ENCODE results near the gene DIP2B. TPM values are rescaled to one million over a fixed set of nuclear protein-coding genes. Genes with fewer than 3 reads are reported as not detected.

The DIP2B gene
- total RNA-seq, 1 donor from 2014 or later: 40.8 TPM

DNA sequence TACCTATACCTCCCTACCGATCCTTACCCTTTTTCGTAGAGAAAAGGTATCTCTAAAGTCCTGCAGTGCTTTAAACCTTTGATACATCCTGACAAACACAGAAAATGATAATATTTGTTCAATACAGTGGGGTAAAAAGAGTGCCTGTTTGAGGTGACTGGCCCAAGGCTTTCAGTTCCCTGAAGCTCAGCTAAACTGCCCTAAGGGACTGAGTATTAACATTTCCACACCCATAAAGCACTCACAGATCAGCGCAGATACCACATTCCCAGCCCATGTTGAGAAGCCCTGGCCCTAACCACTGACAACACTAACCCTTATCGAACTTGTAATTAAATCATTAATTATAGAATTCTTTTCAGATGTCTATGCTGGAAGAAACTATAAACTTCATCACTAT lies 108.7 kb downstream of the DIP2B start:
- DNase-seq: no peak

DNA sequence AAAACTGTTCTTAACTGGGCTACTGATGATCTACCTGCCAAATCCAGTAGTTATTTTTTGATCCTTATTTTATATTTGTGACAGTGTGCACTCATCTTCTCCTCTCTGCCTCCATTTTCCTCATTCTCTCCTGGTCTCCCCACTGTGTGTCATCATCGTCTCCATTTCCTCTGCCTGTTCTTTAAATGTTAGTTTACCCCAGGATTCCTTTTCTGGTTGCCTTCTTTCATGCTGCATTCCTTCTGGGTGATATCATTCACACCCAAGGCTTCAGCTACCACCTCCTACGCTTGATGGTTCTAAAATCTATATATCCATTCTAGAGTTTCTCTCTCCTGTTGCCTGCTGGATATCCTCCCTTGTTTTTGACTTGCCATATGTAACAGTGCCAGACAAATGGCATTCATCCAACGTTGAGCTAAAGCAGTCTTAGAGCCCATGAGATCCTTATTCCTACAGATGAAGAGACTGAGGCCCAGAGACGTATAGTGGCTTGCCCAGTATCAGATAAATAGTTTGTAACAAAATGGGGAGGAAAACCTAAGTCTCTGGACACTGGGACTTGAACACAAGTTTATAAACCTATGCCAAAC lies 109.5 kb downstream of the DIP2B start:
- DNase-seq: no peak

DNA sequence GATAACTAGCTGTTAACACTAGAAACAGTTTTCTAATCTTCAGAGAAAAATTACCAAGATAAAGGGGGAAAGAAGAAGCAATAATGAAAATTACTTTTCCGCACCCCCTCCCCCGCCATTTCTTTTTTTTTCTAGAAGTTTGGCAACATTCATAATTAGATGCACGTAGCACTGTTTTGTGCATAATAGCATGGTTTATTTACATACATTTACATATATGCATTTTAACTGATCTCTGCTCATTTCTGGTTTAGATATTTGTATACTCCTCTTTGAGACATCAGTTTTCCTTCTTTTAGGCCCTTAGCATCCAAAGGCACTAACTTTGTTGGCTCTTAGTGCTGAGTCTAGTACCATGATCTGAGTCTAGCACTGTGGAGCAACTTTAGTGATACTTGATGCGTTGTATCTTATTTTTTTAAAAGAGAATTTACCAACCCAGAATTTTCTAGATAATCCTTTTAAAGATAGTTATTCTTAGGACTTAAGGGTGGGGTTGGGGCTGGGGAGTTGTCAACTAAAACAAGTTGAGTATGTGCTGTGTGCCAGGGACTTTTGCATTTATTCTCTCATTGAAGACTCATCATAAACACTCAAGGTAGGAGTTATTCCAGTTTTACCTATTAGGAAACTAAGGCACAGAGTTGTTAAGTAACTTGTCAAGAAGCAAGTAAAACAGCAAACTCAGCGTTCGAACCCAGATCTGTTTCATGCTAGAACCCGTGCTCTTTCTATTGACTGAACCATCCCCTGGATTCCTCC lies 110.5 kb downstream of the DIP2B start:
- no peak for DNase-seq

DNA sequence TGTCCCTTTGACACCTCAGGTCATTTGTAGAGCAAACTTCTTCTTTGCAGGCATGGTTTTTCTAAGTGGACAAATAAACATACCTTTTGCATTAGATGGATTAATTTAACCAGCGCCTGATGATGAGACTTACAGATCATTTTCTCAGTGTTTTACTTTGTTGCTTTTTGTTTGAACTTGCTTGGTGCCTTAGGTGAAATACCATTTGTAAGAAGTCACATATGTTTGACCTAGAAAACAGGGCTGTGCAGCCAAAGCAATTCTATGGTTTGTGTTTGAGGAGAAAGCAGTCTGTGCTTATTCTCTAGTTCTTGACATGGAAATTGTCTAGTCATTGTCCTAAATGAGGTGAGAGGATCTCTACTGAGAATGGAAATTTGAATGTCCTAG lies 111.1 kb downstream of the DIP2B start:
- peak; percentile 47 for DNase-seq

DNA sequence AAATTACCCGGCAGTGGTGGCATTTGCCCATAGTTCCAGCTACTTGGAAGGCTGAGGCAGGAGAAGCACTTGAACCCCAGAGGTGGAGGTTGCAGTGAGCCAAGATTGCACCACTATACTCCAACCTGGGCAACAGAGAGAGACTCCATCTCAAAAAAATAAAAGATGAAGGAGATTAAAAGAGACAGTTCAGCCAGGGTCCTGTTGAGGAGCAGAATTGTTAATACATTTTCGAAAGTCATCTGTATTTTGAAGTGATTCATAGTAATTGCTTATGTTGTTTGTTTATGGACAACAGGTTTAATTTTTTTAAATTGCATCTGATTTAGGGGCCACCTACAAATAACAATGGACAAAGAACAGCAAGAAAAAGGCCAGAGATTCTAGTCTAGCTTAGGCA lies 112.9 kb downstream of the DIP2B start:
- no peak for DNase-seq

DNA sequence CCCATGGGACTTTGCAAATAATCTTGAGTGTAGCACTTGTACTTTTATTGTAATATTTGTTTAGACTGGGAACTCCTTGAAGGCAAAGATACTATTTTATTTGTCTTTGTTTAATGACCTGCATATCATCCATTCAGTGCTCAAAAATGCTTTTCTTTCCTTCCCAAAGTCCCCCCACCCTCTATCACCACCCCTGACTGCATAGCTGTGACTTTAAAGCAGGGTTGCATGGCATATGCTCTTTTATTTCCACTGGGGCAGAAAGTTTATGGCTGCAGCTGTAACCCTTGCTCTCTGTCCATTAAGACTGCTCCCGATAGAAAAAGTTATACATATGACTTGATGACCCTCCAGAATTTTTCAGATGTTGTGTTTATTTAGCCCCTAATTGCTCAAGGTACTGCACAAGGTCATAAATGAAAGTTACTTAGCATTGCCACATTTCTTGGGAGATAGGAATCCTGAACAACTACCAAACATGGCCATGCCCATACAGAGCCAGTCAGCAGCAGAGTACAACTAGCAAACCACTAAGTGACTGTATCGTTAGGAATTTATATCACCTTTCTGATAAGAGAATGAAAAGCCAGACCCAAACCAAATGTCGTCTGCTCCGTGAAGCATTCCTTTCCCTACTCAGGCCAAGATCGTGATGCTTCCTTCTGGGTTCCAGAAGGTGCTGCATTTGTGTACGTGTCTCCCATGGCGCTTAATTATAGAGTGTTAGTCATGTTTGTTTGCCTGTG lies 114.3 kb downstream of the DIP2B start:
- no peak for DNase-seq

DNA sequence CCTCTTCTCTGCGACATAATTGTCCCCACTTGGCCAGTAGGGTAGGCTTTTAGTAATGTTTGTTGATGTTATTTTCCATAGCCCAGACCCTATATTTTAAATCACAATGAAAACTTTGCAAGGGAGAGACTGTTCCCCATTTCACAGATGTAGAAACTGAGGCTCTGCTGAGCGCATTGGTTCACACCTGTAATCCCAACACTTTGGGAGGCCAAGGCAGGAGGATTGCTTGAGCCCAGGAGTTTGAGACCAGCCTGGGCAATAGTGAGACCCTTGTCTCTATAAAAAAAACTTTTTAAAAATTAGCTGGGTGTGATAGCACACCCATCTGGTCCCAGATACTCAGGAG lies 114.8 kb downstream of the DIP2B start:
- DNase-seq: no peak

DNA sequence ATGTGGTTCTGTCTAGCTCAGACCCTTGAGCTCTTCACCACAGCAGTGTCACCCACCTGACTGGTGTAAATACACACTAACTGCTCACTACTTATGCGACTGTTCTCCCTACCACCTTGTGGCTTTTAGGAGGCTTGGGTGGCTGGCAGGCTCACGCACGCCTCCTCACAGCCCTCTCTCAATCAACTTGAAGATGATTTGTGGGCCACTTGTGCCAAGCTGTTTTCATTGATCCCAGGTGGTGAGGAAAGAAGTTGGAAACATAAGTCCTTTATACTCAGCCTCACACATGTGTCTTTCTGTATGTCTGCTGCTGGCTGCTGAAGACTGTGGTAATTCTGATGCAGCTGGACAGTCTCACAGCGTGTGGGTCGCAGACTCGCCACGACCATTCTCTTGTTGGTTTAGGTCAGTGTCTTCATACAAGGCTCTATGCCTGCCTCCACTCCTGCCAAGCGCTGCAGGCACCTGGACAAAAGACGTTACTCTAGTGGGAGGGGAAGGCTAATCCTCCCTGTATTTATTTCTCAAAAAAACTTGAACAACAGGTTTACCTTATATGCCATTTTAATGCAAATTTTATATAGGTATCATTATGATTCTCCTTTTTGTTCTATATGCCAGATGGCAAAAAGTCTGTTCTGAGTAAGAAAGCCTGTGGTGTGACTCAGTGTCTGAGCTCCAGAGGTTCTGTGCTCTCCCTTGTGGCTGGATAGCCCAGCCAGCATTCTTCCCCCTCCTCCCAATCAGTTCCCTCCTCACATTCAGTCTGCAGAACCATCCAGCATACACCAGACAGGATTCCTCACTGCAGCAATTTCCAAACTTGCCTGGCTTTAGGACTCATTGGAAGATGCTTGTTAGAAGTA lies 115.6 kb downstream of the DIP2B start:
- peak; percentile 45 for DNase-seq

DNA sequence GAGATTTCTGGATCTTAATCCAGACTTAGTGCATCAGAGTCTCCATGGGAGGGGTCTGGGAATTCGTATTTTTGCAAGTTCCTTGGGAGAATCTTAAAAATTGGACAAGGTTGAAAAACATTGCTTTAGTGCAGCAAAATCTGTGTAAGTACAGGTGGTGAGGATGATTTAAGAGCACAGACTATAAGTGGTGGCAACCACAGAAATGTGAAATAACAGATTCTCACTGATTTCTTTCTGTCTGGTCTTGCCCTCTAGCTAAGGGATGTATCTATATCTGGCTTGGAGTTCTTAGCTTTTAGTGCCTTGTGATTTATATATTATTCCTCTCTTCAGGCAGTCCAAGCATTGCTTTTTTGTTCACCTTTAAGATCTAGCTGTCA lies 116.2 kb downstream of the DIP2B start:
- DNase-seq: no peak

DNA sequence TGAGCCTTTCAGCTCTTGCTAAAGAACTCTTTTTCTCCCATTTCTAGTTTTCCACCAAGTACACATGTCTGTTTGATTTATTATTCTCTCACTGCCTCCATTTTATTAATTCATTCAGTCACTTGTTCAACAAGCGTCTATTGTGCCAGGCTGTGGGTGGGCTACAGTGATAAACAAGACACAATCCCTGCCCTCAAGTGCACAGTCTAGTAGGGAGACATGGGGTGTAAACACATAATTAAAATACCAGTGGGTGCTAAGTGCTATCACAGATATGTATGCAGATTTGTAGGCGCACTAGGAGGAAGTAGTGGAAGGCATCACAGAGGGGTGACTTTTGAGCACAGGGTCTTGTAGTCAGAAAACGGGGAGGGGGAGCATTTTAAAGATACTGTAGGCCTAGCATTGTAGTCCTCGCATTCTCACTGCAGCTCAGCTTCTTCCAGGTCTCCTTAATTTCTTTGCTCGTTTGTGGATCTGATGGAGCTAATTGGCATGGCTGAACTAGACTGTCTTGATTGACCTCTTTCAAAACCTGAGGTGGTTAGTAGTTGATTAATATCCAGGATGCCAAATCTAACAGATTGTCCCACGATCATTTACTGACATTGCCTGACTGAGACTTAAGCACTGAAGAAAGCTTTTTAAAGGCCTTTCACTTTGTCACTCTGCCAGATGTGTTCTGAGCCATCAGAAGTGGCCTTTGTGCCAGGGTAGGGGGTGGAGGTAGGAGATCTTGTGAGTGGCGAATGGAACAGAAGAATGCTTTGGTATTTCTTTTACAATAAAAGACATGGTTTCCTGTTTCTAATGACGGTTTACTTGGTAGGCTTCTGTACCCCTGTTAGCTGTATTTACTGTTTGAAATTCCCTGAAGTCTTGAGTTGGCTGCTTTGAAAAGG lies 116.9 kb downstream of the DIP2B start:
- DNase-seq: peak; percentile 25

DNA sequence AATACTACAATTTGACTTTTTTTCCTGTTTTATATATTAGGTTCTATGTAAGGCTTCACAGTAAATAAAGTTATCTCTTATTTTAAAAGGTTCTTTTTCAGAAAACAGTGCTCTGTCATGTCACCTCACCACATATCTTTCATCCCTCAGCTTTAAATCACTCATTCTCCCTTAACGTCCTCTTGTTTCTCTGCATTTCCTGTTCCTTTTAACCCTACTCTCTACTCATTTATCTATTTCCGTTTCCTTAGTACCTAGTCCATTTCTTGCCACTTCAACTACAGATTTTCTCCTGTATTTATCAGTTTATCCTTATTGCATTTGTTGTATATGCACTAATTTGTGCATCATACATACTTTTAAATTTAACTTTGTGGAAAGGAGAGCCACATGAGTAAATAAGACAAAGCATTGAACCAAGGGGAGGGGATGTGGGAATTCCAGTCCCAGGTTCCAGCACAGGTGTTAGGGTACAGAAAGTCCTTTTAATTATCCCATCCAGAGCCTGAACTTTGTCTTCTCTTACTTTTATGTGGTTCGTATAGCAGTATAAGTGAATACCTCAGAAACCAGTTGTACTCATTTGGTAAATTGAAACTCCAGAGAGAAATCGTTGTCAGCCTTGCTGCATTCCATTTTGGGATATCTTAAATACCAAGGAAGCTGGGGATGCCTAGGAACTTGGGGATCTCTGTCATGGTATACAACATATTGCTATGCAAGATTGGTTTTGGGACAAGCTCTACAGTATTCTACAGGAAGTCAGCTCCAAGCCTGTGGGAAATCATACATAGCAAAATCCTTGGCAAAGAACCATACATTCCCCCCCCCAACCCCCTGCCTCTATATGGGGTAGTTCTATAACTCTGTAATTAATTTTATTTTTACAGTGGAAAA lies 120.5 kb downstream of the DIP2B start:
- no peak for DNase-seq

DNA sequence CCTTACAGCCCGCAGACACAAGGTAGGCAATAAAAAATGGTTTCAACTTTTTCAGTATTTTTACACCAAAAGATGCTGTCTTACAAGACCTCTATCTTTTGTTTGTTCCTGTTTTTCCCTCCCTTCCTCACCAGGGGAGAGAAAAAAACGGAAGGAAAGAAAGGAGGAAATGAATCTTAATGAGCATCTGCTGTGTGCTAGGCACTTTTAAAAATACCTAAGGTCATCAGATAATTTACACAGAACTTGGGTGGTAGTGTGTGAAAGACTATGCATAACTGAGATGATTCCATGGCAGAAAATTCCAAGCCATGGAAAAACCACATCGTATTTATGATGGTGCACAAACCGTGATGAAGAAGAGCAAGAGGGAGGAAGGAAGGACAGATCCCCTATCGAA lies 121.2 kb downstream of the DIP2B start:
- DNase-seq: no peak

DNA sequence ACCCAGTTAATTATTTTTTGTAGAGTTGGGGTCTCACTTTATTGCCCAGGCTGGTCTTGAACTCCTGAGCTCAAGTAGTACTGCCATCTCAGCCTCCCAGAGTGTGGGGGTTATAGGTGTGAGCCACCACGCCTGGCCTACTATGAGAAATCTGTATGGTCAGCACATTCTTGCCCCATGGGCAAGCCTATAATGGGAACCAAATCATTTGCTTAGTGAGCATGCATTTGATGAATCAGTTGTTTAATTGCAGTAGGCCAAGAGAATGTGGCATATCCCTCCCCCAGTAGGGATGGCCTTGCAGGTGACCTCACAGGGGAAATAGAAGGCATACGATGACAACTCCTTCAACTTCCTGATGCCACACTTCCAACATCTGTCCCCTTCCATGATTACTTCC lies 122.7 kb downstream of the DIP2B start:
- no peak for DNase-seq

DNA sequence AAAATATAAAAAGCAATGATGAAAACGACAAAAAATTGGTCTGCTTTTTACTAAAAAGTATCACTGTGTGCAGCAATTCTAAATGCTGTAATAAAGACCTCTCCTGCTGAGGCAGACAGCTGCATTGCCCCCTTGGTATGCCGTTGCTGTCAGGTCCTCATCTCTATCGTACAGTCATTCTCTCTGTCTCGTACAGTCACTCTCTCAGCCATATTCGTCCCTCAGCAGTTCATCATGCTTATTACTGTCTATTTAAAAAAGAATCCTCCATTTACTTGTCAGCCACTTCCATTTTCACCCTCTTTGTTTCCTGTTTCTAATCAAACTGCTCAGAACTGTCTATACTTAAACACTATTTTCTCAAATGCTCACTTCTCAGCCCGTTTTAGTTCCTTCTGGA lies 123.6 kb downstream of the DIP2B start:
- DNase-seq: no peak

DNA sequence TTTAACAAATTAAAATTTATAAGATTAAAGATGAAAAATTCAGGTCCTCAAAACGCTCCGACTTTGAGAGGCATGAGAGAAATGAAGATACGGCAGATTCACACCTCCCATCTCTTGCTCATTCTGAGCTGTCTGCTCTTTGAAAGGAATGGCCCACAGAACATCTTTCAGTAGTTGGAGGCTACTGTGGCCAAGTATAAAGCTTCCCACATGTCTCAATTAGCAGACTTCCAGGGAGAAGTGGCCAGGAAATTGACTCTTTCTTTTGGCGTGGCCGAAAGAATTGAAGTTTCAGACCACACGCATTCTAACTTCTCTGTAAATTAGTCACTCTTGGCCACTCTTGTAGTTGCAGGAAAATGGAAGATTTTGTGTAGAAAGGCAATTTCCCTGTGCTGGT lies 129.2 kb downstream of the DIP2B start:
- no peak for DNase-seq

DNA sequence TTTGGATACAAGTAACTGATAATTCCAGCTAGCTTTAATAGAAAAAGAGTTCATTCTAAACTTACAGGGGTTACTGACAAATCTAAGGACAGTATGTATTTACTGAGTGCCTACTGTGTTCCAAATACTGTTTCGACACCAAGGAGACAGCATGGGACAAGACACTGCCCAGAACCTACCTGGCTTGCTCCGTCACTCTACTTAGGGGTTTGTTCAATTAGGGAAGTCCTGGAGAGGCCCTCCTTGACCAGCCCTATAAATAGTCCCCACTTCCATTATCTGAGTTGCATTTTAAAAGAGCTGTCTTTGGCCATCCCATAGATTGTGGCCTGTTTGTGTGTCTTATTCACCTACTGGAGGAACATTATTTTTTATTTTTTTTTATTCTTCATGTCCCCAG lies 129.6 kb downstream of the DIP2B start:
- DNase-seq: no peak

DNA sequence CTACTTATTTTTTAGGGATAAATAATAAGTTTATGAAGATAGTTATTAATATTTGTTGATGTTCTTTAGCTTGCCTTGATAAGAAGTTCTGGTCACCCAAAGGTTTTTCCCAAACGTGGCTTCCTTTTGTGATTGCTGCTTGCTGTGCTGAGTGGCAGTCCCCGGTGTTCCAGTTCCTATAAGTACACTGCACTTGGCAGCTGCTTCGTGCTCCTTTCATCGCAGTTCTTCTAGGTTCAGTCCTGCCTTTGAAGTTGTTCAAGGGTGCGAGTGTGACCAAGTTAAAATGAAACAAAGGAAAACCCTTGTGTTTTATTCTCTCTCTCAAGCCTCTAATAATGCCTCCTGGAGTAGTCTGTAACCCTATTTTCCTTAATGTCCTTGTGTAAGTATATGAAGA lies 130.6 kb downstream of the DIP2B start:
- peak; percentile 50 for DNase-seq

DNA sequence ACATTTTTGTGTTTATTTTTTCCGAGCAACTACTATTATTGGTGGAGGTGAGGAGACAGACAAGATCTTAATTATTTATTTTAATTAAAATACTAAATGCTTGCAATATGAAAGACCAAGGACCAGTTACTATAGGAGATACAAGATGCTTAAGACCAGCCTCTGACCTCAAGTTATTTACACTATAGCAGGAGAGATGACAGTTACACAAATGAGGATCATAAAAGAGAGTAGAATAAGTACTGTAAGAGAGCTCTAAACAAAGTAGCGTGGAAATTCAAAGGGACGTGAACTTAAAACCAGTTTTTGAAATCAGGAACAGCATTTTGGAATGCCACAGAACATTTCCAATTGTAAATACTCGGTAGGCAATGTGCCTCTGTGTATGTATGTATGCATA lies 131.1 kb downstream of the DIP2B start:
- no peak for DNase-seq

DNA sequence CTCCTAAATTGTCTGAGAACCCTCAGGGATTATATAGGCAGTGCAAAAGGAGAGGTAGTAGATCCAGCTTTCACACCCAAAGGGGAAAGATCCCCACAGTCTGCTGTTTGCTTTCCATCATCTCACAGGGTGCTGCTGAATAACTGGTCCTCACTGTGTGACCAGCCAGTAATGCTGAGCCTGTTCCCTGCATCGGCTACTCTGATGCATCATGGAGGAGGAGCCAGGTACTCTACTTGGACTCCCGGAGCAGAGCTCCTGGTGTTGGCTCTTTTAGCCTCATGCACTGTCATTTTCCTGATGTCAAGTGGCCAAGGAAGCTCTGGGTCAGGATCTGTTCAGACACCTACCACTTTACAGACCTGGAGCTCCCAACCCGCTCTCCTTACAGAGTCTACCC lies 131.7 kb downstream of the DIP2B start:
- DNase-seq: no peak

DNA sequence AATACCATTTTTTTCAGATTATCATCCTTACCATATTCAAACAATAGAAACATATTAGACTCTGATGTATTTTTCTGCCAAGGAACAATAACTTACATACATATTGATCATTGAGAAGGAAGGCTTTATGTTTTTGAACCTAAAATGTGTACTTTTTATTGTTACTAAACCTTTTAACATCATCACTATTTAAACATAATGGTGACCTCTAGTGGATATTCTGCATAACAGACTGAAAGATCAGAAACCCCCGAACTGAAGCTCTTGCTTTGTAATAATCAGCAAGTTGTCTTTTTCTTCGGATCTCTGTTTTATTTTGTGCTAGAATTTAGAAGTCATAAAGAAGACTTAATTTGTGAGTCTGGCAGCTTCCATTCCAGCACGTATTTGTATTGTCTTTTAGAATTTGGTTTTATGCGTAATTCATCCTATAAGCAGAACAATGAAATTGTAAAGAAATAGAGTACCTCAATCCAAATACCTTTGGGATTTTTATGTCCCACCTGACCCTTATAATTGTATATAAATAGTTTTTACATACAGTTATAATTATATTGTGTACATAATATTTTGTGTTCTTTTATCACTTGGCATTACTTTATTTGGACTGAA lies 133.2 kb downstream of the DIP2B start:
- peak; percentile 61 for DNase-seq

Data from tongue (tissue), 2 donors.